Lower lobe of right lung (tissue), 2 donors: ENCODE data around the gene FNDC11. TPM values are rescaled to one million over a fixed set of nuclear protein-coding genes. Genes with fewer than 3 reads are reported as not detected.

Experiments used
- ATAC-seq, 2 donors: fragments of 200-7000 bp; cut with Tn5 transposase; one replicate each; pipeline ENCODE4 v1.9.1; 2020 to 2022; ENCODE audit warnings: mild to moderate bottlenecking in 2 of 2, moderate library complexity in 2 of 2
- DNase-seq: peaks from one replicate; pipeline ENCODE4 v3.0.0-alpha.2; 2020
- H3K27ac ChIP-seq: fragments of 200-600 bp; one replicate; pipeline ENCODE4 v1.8.0; 2022
- H3K27me3 ChIP-seq: fragments of 200-600 bp; one replicate; pipeline ENCODE4 v1.8.0; 2022; ENCODE audit warnings: low read depth
- H3K36me3 ChIP-seq: fragments of 200-600 bp; one replicate; pipeline ENCODE4 v1.8.0; 2022; ENCODE audit warnings: mild to moderate bottlenecking
- H3K4me1 ChIP-seq: fragments of 200-600 bp; one replicate; pipeline ENCODE4 v1.8.0; 2022
- H3K4me3 ChIP-seq: fragments of 200-600 bp; one replicate; pipeline ENCODE4 v1.8.0; 2022; ENCODE audit warnings: mild to moderate bottlenecking
- H3K9me3 ChIP-seq: fragments of 200-600 bp; one replicate; pipeline ENCODE4 v1.8.0; 2022
- CTCF ChIP-seq: fragments of 200-600 bp; IDR thresholded peaks from one replicate; pipeline ENCODE4 v1.8.0; 2022; ENCODE audit warnings: antibody characterized with exemption, mild to moderate bottlenecking
- intact Hi-C: fragments of 100-400 bp; cut with DNase I; formaldehyde crosslinking; loops from one replicate; pipeline ENCODE4 v1.11.0; 2022
- long read RNA-seq: library from polyadenylated mRNA; unstranded; transcript quantifications from one replicate; pipeline ENCODE4 v2.0.0, GENCODE V29; 2021
- total RNA-seq: library from RNA; stranded (reverse); fragmentation: NEBNext Ultra II Directional; extraction: Animal tissue kit (Norgen Biotek cat#: 25700); gene quantifications from one replicate; pipeline ENCODE4 v1.2.1, GENCODE V29; 2021
- donor health status: DM: no; HTN: yes; CAD: no; lungs with severe emphysema.

FNDC11 gene
- 1.3 TPM for total RNA-seq
- long read RNA-seq, result 0 reads

GRCh38 chr20:63553933-63554290 is at the start of gene FNDC11:
TSS of gene FNDC11 (plus strand) at chr20:63554159. CDS start at chr20:63555664, 1,505 bp downstream.
- TF ChIP-seq CTCF, result no peak
- ATAC-seq, result peak; percentile 59 to 65
- H3K36me3 ChIP-seq, result peaks cover 5% of the 10 kb centered on the region
- H3K9me3 ChIP-seq, result no peaks in the 10 kb centered on the region
- peak within 1 kb of the TSS; percentile 70 for H3K4me3 ChIP-seq
- intact Hi-C loops, result no loop called here
- DNase-seq, result peak; percentile 69
- H3K27ac ChIP-seq, result peak within 1 kb of the TSS; percentile 58
- peaks cover 11% of the 10 kb centered on the region for H3K4me1 ChIP-seq
- no peaks in the 10 kb centered on the region for H3K27me3 ChIP-seq

GRCh38 chr20:63504642-63505041 is 49.3 kb upstream of the FNDC11 start:
- intact Hi-C loops, result no loop called here
- H3K4me3 ChIP-seq, result no peak overlapping the region
- H3K36me3 ChIP-seq, result no peaks in the 10 kb centered on the region
- DNase-seq, result no peak
- no peak overlapping the region for H3K27ac ChIP-seq
- H3K9me3 ChIP-seq, result peaks cover 14% of the 10 kb centered on the region
- TF ChIP-seq CTCF, result no peak
- peaks cover 42% of the 10 kb centered on the region for H3K27me3 ChIP-seq
- peaks cover under 1% of the 10 kb centered on the region for H3K4me1 ChIP-seq
- ATAC-seq, result no peak

GRCh38 chr20:63505281-63505680 is 48.7 kb upstream of the FNDC11 start:
- ATAC-seq (no peak), DNase-seq (no peak)
- H3K27ac ChIP-seq, result no peak overlapping the region
- no peak for TF ChIP-seq CTCF
- intact Hi-C loops, result no loop called here
- H3K4me3 ChIP-seq, result no peak overlapping the region
- H3K27me3 ChIP-seq, result peaks cover 36% of the 10 kb centered on the region
- H3K36me3 ChIP-seq, result no peaks in the 10 kb centered on the region
- H3K9me3 ChIP-seq, result peaks cover 14% of the 10 kb centered on the region
- H3K4me1 ChIP-seq, result no peaks in the 10 kb centered on the region

GRCh38 chr20:63505723-63506122 is 48.2 kb upstream of the FNDC11 start:
- Histone ChIP-seq H3K27me3 (peaks cover 31% of the 10 kb centered on the region), H3K4me3 (no peak overlapping the region), H3K27ac (no peak overlapping the region), H3K4me1 (no peaks in the 10 kb centered on the region), H3K9me3 (peaks cover 14% of the 10 kb centered on the region), H3K36me3 (no peaks in the 10 kb centered on the region)
- DNase-seq, result no peak
- intact Hi-C loops, result no loop called here
- ATAC-seq, result no peak
- TF ChIP-seq CTCF, result no peak

- TF ChIP-seq CTCF, result no peak
- H3K27ac ChIP-seq, result no peak overlapping the region
- DNase-seq (peak; percentile 39), ATAC-seq (no peak)
- H3K27me3 ChIP-seq, result peaks cover 29% of the 10 kb centered on the region
- H3K4me3 ChIP-seq, result no peak overlapping the region
- H3K4me1 ChIP-seq, result no peaks in the 10 kb centered on the region
- no peaks in the 10 kb centered on the region for H3K36me3 ChIP-seq
- intact Hi-C loops, result no loop called here
- H3K9me3 ChIP-seq, result peaks cover 14% of the 10 kb centered on the region
Measured at GRCh38 chr20:63507083-63507743, 46.7 kb upstream of the FNDC11 start.
